Liver (tissue), 9 donors: ENCODE results near the gene PPM1D. TPM values are rescaled to one million over a fixed set of nuclear protein-coding genes. Genes with fewer than 3 reads are reported as not detected.

Experiments used
- DNase-seq: peaks from one replicate; pipeline ENCODE4 v3.0.0-alpha.2; 2017; ENCODE audit warnings: low spot score
- H3K27ac ChIP-seq, 2 donors: one replicate each; pipeline ENCODE4 v1.7.0; 2013; ENCODE audit warnings: inconsistent platforms in 2 of 2, low read length in 2 of 2, control low read depth in 1 of 2, low read depth in 1 of 2, mild to moderate bottlenecking in 1 of 2
- H3K27me3 ChIP-seq, 4 donors: one replicate each; pipeline versions ENCODE4 v1.6.1 to v1.7.0; 2013; ENCODE audit warnings: low read length in 3 of 4, inconsistent platforms in 1 of 4, mild to moderate bottlenecking in 1 of 4, moderate library complexity in 1 of 4; ENCODE audit not compliant: control insufficient read depth in 4 of 4, insufficient read depth in 4 of 4
- H3K36me3 ChIP-seq, 4 donors: one replicate each; pipeline versions ENCODE4 v1.6.1 to v1.7.0; 2013; ENCODE audit warnings: low read length in 3 of 4, mild to moderate bottlenecking in 3 of 4, low read depth in 1 of 4, moderate library complexity in 1 of 4; ENCODE audit not compliant: control insufficient read depth in 4 of 4, insufficient read depth in 3 of 4
- H3K4me1 ChIP-seq, 4 donors: one replicate each; pipeline versions ENCODE4 v1.6.1 to v1.7.0; 2013; ENCODE audit warnings: low read length in 3 of 4, mild to moderate bottlenecking in 3 of 4, moderate library complexity in 1 of 4; ENCODE audit not compliant: control insufficient read depth in 4 of 4, insufficient read depth in 4 of 4
- H3K4me3 ChIP-seq, 3 donors: one replicate each; pipeline versions ENCODE4 v1.6.1 to v1.7.0; 2013; ENCODE audit warnings: low read length in 3 of 3, control low read depth in 1 of 3, low read depth in 1 of 3, mild to moderate bottlenecking in 1 of 3
- H3K9ac ChIP-seq, 2 donors: one replicate each; pipeline ENCODE4 v1.7.0; 2013; ENCODE audit warnings: low read length in 2 of 2, mild to moderate bottlenecking in 2 of 2, moderate library complexity in 2 of 2, control low read depth in 1 of 2, low read depth in 1 of 2
- H3K9me3 ChIP-seq, 4 donors: one replicate each; pipeline versions ENCODE4 v1.6.1 to v1.7.0; 2013; ENCODE audit warnings: low read length in 3 of 4; ENCODE audit not compliant: control insufficient read depth in 4 of 4
- ATF3 ChIP-seq: IDR thresholded peaks from 2 replicates; pipeline ENCODE4 v1.6.1; 2016; ENCODE audit warnings: antibody characterized with exemption
- EGR1 ChIP-seq, 2 donors: IDR thresholded peaks; 2 replicates each; pipeline ENCODE4 v1.6.1; 2016 to 2018; ENCODE audit warnings: antibody characterized with exemption in 2 of 2, low read depth in 2 of 2
- FOXA1 ChIP-seq: IDR thresholded peaks from 2 replicates; pipeline ENCODE4 v1.6.1; 2016; ENCODE audit warnings: antibody characterized with exemption
- GABPA ChIP-seq, 2 donors: IDR thresholded peaks in 1 of 2; conservative IDR thresholded peaks in 1 of 2; 2 replicates each; pipeline ENCODE4 v1.6.1; 2016; ENCODE audit warnings: antibody characterized with exemption in 2 of 2, mild to moderate bottlenecking in 1 of 2, moderate library complexity in 1 of 2
- HNF4A ChIP-seq, 2 donors: conservative IDR thresholded peaks; 2 replicates each; pipeline ENCODE4 v1.6.1; 2016; ENCODE audit warnings: antibody characterized with exemption in 2 of 2, mild to moderate bottlenecking in 2 of 2
- HNF4G ChIP-seq: IDR thresholded peaks from 2 replicates; pipeline ENCODE4 v1.6.1; 2016; ENCODE audit warnings: antibody characterized with exemption
- JUND ChIP-seq, 2 donors: IDR thresholded peaks; 2 replicates each; pipeline ENCODE4 v1.6.1; 2016; ENCODE audit warnings: antibody characterized with exemption in 2 of 2
- RAD21 ChIP-seq, 2 donors: IDR thresholded peaks; 2 replicates each; pipeline ENCODE4 v1.6.1; 2016; ENCODE audit warnings: antibody characterized with exemption in 2 of 2, mild to moderate bottlenecking in 2 of 2
- REST ChIP-seq: IDR thresholded peaks from 2 replicates; pipeline ENCODE4 v1.6.1; 2016; ENCODE audit warnings: antibody characterized with exemption, mild to moderate bottlenecking
- RXRA ChIP-seq, 2 donors: IDR thresholded peaks; 2 replicates each; pipeline ENCODE4 v1.6.1; 2017 to 2018; ENCODE audit warnings: antibody characterized with exemption in 2 of 2, mild to moderate bottlenecking in 1 of 2
- YY1 ChIP-seq: IDR thresholded peaks from 2 replicates; pipeline ENCODE4 v1.6.1; 2016; ENCODE audit warnings: antibody characterized with exemption, mild to moderate bottlenecking
- ZBTB33 ChIP-seq: IDR thresholded peaks from 2 replicates; pipeline ENCODE4 v1.6.1; 2016; ENCODE audit warnings: antibody characterized with exemption
- WGBS: extraction: QIAGEN DNeasy Blood & Tissue Kit; methylation state at CpG from one replicate; pipeline ENCODE4 v1.1.7; 2013; 5-methylcytosine and 5-hydroxymethylcytosine counted together
- polyA plus RNA-seq, 2 donors: library from polyadenylated mRNA; stranded (reverse) in 1 of 2; unstranded in 1 of 2; fragments of 200-250 nt in 1 of 2; fragments of >200 nt in 1 of 2; fragmentation: Nextera tagmentation in 1 of 2; extraction: Ambion mirVana in 1 of 2; gene quantifications; one replicate each; pipeline versions ENCODE4 v1.2.1 to v1.2.3, GENCODE V29; 2013 to 2015
- total RNA-seq, 2 donors: library from RNA; depleted of rRNA; stranded (reverse); fragments of >200 nt; gene quantifications; one replicate each; pipeline ENCODE4 v1.2.3, GENCODE V29; 2014
- TF ChIP-seq, protein P1 (sequence below): fragments of 150-350 bp; IDR thresholded peaks from 2 replicates; pipeline ENCODE4 v1.5.1; 2017; ENCODE audit warnings: improper control_type of control experiment, low read depth, low read length; ENCODE audit not compliant: missing input control
- donor health status: healthy.
- donor health status: healthy.
- donor health status: healthy.
- donor health status: healthy.
- donor health status: healthy.

The PPM1D gene
- total and polyA plus RNA-seq, 4 donors, result 2.0 to 8.7 (median 5.0) TPM

- TF ChIP-seq HNF4A (conservative IDR thresholded peaks at IDR 0.05) (no peak), GABPA (IDR thresholded peaks at IDR 0.05 in 1 of 2, conservative IDR thresholded peaks at IDR 0.05 in 1 of 2) (no peak), ATF3 (no peak), JUND (IDR thresholded peaks at IDR 0.05) (no peak), YY1 (no peak), RAD21 (IDR thresholded peaks at IDR 0.05) (no peak), ZBTB33 (no peak)
- TF ChIP-seq, protein P1, sequence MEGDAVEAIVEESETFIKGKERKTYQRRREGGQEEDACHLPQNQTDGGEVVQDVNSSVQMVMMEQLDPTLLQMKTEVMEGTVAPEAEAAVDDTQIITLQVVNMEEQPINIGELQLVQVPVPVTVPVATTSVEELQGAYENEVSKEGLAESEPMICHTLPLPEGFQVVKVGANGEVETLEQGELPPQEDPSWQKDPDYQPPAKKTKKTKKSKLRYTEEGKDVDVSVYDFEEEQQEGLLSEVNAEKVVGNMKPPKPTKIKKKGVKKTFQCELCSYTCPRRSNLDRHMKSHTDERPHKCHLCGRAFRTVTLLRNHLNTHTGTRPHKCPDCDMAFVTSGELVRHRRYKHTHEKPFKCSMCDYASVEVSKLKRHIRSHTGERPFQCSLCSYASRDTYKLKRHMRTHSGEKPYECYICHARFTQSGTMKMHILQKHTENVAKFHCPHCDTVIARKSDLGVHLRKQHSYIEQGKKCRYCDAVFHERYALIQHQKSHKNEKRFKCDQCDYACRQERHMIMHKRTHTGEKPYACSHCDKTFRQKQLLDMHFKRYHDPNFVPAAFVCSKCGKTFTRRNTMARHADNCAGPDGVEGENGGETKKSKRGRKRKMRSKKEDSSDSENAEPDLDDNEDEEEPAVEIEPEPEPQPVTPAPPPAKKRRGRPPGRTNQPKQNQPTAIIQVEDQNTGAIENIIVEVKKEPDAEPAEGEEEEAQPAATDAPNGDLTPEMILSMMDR, result no peak
- DNase-seq, result no peak
- WGBS, result 89% methylated on average over 2 of the region's 2 CpGs
- Histone ChIP-seq H3K9ac (no peak overlapping the region), H3K9me3 (no peaks in the 10 kb centered on the region), H3K27ac (no peak overlapping the region), H3K27me3 (no peaks in the 10 kb centered on the region), H3K36me3 (peaks cover 0 to 11% (median 0%) of the 10 kb centered on the region in 4 donors), H3K4me3 (no peak overlapping the region), H3K4me1 (no peaks in the 10 kb centered on the region)
Measured at GRCh38 chr17:60652454-60653247, 52.7 kb downstream of the PPM1D start.

GRCh38 chr17:60653569-60653968 is 53.6 kb downstream of the PPM1D start:
- Histone ChIP-seq H3K36me3 (peaks cover 0 to 10% (median 0%) of the 10 kb centered on the region in 4 donors), H3K4me1 (no peaks in the 10 kb centered on the region), H3K9ac (no peak overlapping the region), H3K9me3 (no peaks in the 10 kb centered on the region), H3K27ac (no peak overlapping the region), H3K27me3 (no peaks in the 10 kb centered on the region), H3K4me3 (no peak overlapping the region)
- WGBS, result 97% methylated on average over 1 of the region's 1 CpG
- DNase-seq, result no peak
- no peak for TF ChIP-seq GABPA (IDR thresholded peaks at IDR 0.05 in 1 of 2, conservative IDR thresholded peaks at IDR 0.05 in 1 of 2)
- no peak for TF ChIP-seq EGR1 (IDR thresholded peaks at IDR 0.05; ENCODE audit: low read depth in 2 of 2)
- no peak for TF ChIP-seq HNF4A (conservative IDR thresholded peaks at IDR 0.05)
- no peak for TF ChIP-seq RAD21 (IDR thresholded peaks at IDR 0.05)
- no peak for TF ChIP-seq ATF3
- no peak for TF ChIP-seq REST
- no peak for TF ChIP-seq HNF4G
- TF ChIP-seq YY1, result no peak
- TF ChIP-seq RXRA (IDR thresholded peaks at IDR 0.05), result no peak
- TF ChIP-seq FOXA1, result no peak
- TF ChIP-seq, protein P1, result no peak
